Osteocyte (in vitro differentiated cells): ENCODE measurements around the gene CTCFL. TPM values are rescaled to one million over a fixed set of nuclear protein-coding genes. Genes with fewer than 3 reads are reported as not detected.
A peak's percentile ranks its signal among the peaks of the same experiment; 100 is the strongest.

Experiments
- DNase-seq: peaks from one replicate; pipeline ENCODE4 v3.0.0; 2021; ENCODE audit warnings: mixed read lengths; ENCODE audit not compliant: unreplicated experiment; ENCODE audit errors: extremely low spot score
- H3K27ac Mint-ChIP-seq: one replicate; pipeline ENCODE4 v1.8.0; 2021; ENCODE audit warnings: mild to moderate bottlenecking, mixed read lengths; ENCODE audit not compliant: unreplicated experiment
- H3K27me3 Mint-ChIP-seq: one replicate; pipeline ENCODE4 v1.8.0; 2021; ENCODE audit warnings: mixed read lengths; ENCODE audit not compliant: unreplicated experiment
- H3K36me3 Mint-ChIP-seq: one replicate; pipeline ENCODE4 v1.8.0; 2021; ENCODE audit warnings: mixed read lengths; ENCODE audit not compliant: unreplicated experiment
- H3K4me1 Mint-ChIP-seq: one replicate; pipeline ENCODE4 v1.8.0; 2021; ENCODE audit warnings: mixed read lengths; ENCODE audit not compliant: unreplicated experiment
- H3K4me3 Mint-ChIP-seq: one replicate; pipeline ENCODE4 v1.8.0; 2021; ENCODE audit warnings: mild to moderate bottlenecking, moderate library complexity, mixed read lengths; ENCODE audit not compliant: unreplicated experiment
- H3K9me3 Mint-ChIP-seq: one replicate; pipeline ENCODE4 v1.8.0; 2021; ENCODE audit warnings: mixed read lengths; ENCODE audit not compliant: unreplicated experiment
- CTCF ChIP-seq: fragments of 200-600 bp; sonication (generic); IDR thresholded peaks from 2 replicates; pipeline ENCODE4 v1.5.0; 2021; ENCODE audit warnings: antibody characterized with exemption, mild to moderate bottlenecking, moderate library complexity
- total RNA-seq: library from RNA; stranded (reverse); gene quantifications from 2 replicates; pipeline ENCODE4 v1.2.1, GENCODE V29; 2021

CTCFL gene
- total RNA-seq, 1 donor from 2014 or later: not detected

GRCh38 chr20:57468523-57469417, 56.2 kb downstream of the CTCFL start:
- Mint-ChIP-seq H3K36me3 (no peaks in the 10 kb centered on the region), H3K27ac (no peak overlapping the region), H3K4me3 (no peak overlapping the region), H3K4me1 (peaks cover 13% of the 10 kb centered on the region), H3K27me3 (peaks cover 22% of the 10 kb centered on the region), H3K9me3 (no peaks in the 10 kb centered on the region)
- DNase-seq: no peak
- no peak for TF ChIP-seq CTCF

GRCh38 chr20:57467742-57468141, 57.2 kb downstream of the CTCFL start:
- no peak for TF ChIP-seq CTCF
- DNase-seq: no peak
- peaks cover 4% of the 10 kb centered on the region for H3K4me1 Mint-ChIP-seq
- H3K4me3 Mint-ChIP-seq: no peak overlapping the region
- no peaks in the 10 kb centered on the region for H3K36me3 Mint-ChIP-seq
- no peaks in the 10 kb centered on the region for H3K9me3 Mint-ChIP-seq
- H3K27ac Mint-ChIP-seq: no peak overlapping the region
- peaks cover 22% of the 10 kb centered on the region for H3K27me3 Mint-ChIP-seq

DNA sequence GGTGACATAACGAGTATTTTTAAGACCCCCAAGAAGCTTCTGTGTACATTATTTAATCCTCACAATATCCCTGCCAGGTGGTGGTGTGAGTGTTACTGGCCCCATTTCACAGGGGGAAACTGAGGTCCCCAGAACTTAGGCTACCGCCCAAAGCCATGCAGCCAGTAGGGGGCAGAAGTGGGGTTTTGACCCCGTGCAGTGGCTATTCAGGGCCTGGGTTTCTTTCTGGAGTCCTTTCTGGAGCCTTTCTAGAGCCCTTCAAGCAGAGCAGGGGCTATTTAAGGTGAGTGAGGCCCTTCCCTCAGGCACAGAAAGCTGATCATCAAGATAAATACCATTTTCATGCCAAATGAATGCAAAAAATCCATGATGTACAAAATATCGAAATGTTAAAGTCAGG, 59.0 kb downstream of the CTCFL start:
- Mint-ChIP-seq H3K27me3 (peaks cover 20% of the 10 kb centered on the region), H3K36me3 (no peaks in the 10 kb centered on the region), H3K27ac (no peak overlapping the region), H3K9me3 (no peaks in the 10 kb centered on the region), H3K4me1 (peaks cover 4% of the 10 kb centered on the region), H3K4me3 (no peak overlapping the region)
- no peak for DNase-seq
- peak; percentile 5 for TF ChIP-seq CTCF

DNA sequence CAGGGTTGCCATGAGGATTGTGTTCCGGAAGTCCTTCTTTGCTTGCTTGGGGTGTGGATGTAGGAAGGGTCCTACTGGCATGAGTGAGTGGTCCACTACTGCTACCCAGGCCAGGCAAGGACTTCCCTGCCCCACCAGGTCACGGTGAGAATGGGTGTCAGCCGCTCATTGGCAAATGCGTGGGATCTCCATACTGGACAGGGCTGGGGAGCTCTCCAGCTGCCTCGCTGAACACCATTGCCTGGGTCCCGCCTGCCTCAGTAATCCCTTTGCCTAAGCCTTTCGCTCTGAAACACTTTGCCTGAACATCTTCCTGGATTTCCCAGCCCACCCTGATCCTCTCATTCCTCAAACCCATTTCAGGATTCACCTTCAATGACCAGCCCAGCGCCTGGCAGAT, 59.5 kb downstream of the CTCFL start:
- Mint-ChIP-seq H3K36me3 (no peaks in the 10 kb centered on the region), H3K9me3 (no peaks in the 10 kb centered on the region), H3K4me1 (peaks cover 4% of the 10 kb centered on the region), H3K27me3 (peaks cover 17% of the 10 kb centered on the region), H3K27ac (no peak overlapping the region), H3K4me3 (no peak overlapping the region)
- no peak for DNase-seq
- TF ChIP-seq CTCF: no peak

GRCh38 chr20:57464642-57465211, 60.2 kb downstream of the CTCFL start:
- H3K4me1 Mint-ChIP-seq: peaks cover 4% of the 10 kb centered on the region
- H3K27me3 Mint-ChIP-seq: peaks cover 12% of the 10 kb centered on the region
- no peak overlapping the region for H3K4me3 Mint-ChIP-seq
- no peak overlapping the region for H3K27ac Mint-ChIP-seq
- TF ChIP-seq CTCF: no peak
- DNase-seq: no peak
- no peaks in the 10 kb centered on the region for H3K36me3 Mint-ChIP-seq
- no peaks in the 10 kb centered on the region for H3K9me3 Mint-ChIP-seq
